ENCODE measurements around the gene TSGA10IP.

DNA sequence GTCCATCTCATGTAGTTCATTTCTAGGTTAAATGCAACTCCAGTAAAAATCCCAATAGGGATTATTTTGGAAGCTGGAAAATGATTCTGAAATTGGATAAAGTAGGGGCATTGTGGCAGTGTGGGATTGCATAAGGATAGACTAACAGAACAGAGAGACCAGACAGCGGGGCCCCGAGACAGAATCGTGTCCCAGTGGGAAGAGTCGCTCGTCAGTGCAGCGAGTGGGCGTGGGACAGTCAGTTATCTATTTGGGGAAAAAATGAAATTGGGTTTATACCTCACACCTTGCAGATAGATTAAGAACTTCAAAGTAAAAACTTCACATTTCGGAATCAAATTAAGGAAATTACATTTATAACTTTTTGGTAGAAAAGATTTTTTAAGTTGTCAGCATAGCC, 26.8 kb downstream of the TSGA10IP start:
- TF ChIP-seq CTCF (IDR thresholded peaks at IDR 0.05) (no peak), POLR2AphosphoS5 (IDR thresholded peaks at IDR 0.05) (no peak), POLR2A (IDR thresholded peaks at IDR 0.05) (no peak)

All from upper lobe of left lung (tissue), 4 donors.